Measurements from ENCODE around the gene METTL8. TPM values are rescaled to one million over a fixed set of nuclear protein-coding genes. Genes with fewer than 3 reads are reported as not detected.

Gene METTL8
- polyA plus RNA-seq, 3 donors: 3.3 to 9.8 (median 6.9) TPM

DNA sequence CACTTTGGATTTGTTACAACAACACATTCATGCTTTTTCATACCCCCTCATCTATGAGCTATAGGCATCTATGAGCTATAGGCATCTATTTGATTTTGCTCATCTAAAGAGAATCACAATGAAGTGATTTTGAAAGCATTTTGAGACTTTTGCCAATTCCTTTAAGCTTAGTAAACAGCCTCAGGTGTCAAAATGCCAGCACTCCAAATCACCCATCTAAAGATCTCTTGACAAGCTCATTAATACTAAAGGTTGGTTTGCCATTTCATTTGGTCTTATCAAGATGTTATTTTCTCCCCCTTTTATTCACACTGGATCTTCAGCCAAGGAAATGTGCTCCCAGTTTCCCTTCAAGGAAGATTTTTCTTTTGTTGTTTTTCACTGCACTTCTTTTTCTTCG is 162.4 kb downstream of the METTL8 start:
- Histone ChIP-seq H2AFZ (ENCODE audit: insufficient read depth, low read depth, low read length, poor library complexity, severe bottlenecking) (no peak overlapping the region), H3K79me2 (ENCODE audit: insufficient read depth, low read length) (no peaks in the 10 kb centered on the region)

DNA sequence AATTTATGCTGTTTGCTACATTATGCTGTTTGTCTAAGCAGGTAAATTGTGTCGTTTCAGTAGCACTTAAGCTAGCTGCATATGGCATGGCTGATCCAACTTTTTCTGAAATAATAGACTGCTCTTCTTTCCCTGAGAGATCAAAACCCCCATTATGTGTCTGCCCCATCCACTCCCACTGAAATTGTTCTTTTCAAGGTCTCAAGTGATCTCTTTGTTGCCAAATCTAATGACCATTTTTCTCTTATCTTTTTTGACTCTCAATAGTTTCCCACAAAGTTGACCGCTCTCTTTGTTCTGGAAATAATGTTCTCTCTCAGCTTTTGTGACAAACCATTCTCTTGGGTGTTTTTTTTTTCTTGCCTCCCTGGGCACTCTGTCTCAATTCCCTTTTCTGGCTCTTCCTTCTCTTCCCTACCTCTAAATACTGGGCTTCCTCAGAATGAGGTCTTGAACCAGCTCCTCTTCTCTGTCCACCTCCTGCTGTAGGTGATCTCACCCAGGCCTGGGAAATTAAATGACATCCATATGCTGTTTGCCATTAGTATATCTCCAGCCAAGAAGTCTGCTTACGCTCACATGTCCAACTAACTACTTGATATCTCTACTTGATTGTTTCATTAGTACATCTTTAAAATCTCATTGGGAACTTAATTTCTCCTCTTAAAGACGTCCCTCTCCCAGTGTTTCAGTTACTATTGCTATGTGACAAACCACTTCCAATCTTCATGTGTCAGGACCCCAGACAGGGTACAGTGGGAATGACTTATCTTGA is 165.7 kb downstream of the METTL8 start:
- H3K4me3 Mint-ChIP-seq: no peak overlapping the region
- no peak for TF ChIP-seq CTCF (IDR thresholded peaks at IDR 0.05)
- no peaks in the 10 kb centered on the region for H3K27me3 ChIP-seq (ENCODE audit: control insufficient read depth in 2 of 2, insufficient read depth in 2 of 2, low read length in 2 of 2)
- H3K9me3 Mint-ChIP-seq: peaks cover 0 to 2% (median 0%) of the 10 kb centered on the region in 7 donors
- H3K4me3 ChIP-seq (replicated peaks in 1 of 3; ENCODE audit: low read depth in 2 of 3, low read length in 3 of 3): no peak overlapping the region
- H2AFZ ChIP-seq (ENCODE audit: insufficient read depth, low read depth, low read length, poor library complexity, severe bottlenecking): no peak overlapping the region
- no peaks in the 10 kb centered on the region for H3K4me1 Mint-ChIP-seq
- H3K4me2 ChIP-seq (replicated peaks; ENCODE audit: extremely low read depth, low read length, poor library complexity, severe bottlenecking): no peak overlapping the region
- intact Hi-C loops (cut with micrococcal nuclease): no loop called here
- peaks cover 0 to 2% (median 0%) of the 10 kb centered on the region in 3 donors for H3K27me3 Mint-ChIP-seq (ENCODE audit: low read depth in 3 of 3)
- no peaks in the 10 kb centered on the region for H4K20me1 ChIP-seq (ENCODE audit: insufficient read depth, low read length)
- WGBS (ENCODE audit: insufficient coverage): 78% methylated on average over 2 of the region's 4 CpGs
- no peaks in the 10 kb centered on the region for H3K9me3 ChIP-seq (replicated peaks in 1 of 2; ENCODE audit: control insufficient read depth in 1 of 2, insufficient read depth in 1 of 2, low read length in 2 of 2)
- no peak overlapping the region for H3K9ac ChIP-seq (ENCODE audit: insufficient read depth, low read length, poor library complexity, severe bottlenecking)
- H3K36me3 Mint-ChIP-seq: no peaks in the 10 kb centered on the region
- peaks cover 0 to 7% of the 10 kb centered on the region in 2 donors for H3K4me1 ChIP-seq (ENCODE audit: control insufficient read depth in 1 of 2, insufficient read depth in 2 of 2, low read length in 2 of 2)
- no peak overlapping the region for H3K27ac ChIP-seq (ENCODE audit: low read depth in 1 of 2, low read length in 2 of 2)
- H3K36me3 ChIP-seq (replicated peaks in 1 of 2; ENCODE audit: control insufficient read depth in 1 of 2, insufficient read depth in 2 of 2, low read length in 2 of 2): no peaks in the 10 kb centered on the region
- no peak overlapping the region for H3K27ac Mint-ChIP-seq
- DNase-seq: no peak
- H3K79me2 ChIP-seq (ENCODE audit: insufficient read depth, low read length): no peaks in the 10 kb centered on the region

More for the DNA sequence above, 162.4 kb downstream of the METTL8 start:
- Histone ChIP-seq H4K20me1 (ENCODE audit: insufficient read depth, low read length) (no peaks in the 10 kb centered on the region), H3K27me3 (ENCODE audit: control insufficient read depth in 2 of 2, insufficient read depth in 2 of 2, low read length in 2 of 2) (no peaks in the 10 kb centered on the region), H3K9me3 (replicated peaks in 1 of 2; ENCODE audit: control insufficient read depth in 1 of 2, insufficient read depth in 1 of 2, low read length in 2 of 2) (no peaks in the 10 kb centered on the region), H3K27ac (ENCODE audit: low read depth in 1 of 2, low read length in 2 of 2) (no peak overlapping the region), H3K4me1 (ENCODE audit: control insufficient read depth in 1 of 2, insufficient read depth in 2 of 2, low read length in 2 of 2) (peaks cover 0 to under 1% of the 10 kb centered on the region in 2 donors), H3K4me2 (replicated peaks; ENCODE audit: extremely low read depth, low read length, poor library complexity, severe bottlenecking) (no peak overlapping the region), H3K4me3 (replicated peaks in 1 of 3; ENCODE audit: low read depth in 2 of 3, low read length in 3 of 3) (no peak overlapping the region), H3K36me3 (replicated peaks in 1 of 2; ENCODE audit: control insufficient read depth in 1 of 2, insufficient read depth in 2 of 2, low read length in 2 of 2) (no peaks in the 10 kb centered on the region), H3K9ac (ENCODE audit: insufficient read depth, low read length, poor library complexity, severe bottlenecking) (no peak overlapping the region)
- intact Hi-C loops (cut with micrococcal nuclease): no loop called here
- Mint-ChIP-seq H3K4me3 (no peak overlapping the region), H3K36me3 (no peaks in the 10 kb centered on the region), H3K27ac (no peak overlapping the region), H3K9me3 (peaks cover 0 to 2% (median 0%) of the 10 kb centered on the region in 7 donors), H3K4me1 (no peaks in the 10 kb centered on the region), H3K27me3 (ENCODE audit: low read depth in 3 of 3) (no peaks in the 10 kb centered on the region)
- no peak for TF ChIP-seq CTCF (IDR thresholded peaks at IDR 0.05)
- WGBS (ENCODE audit: insufficient coverage): no CpG with 5 or more reads among the region's 1 CpG
- no peak for DNase-seq

Other genes starting within 250 kb of the METTL8 start
- gene DCAF17, start 236 bp upstream of the METTL8 start, polyA plus RNA-seq: 1 to 10 TPM; 4.1 to 7.2 (median 7.0) TPM
- gene CYBRD1, start 88.5 kb upstream of the METTL8 start, polyA plus RNA-seq: 10 to 100 TPM; 21.7 to 61.0 (median 47.3) TPM

Data from CD14-positive monocyte (primary cell).